Measurements from ENCODE around the gene AIG1. TPM values are rescaled to one million over a fixed set of nuclear protein-coding genes. Genes with fewer than 3 reads are reported as not detected.

Gene AIG1
- total RNA-seq, 2 experiments from 2014 or later: 0.40 to 0.85 TPM

GRCh38 chr6:143180826-143181225, 120.1 kb downstream of the AIG1 start:
- H3K79me2 ChIP-seq (ENCODE audit: insufficient read depth, low read depth, low read length): no peaks in the 10 kb centered on the region
- no peaks in the 10 kb centered on the region for H3K9me3 ChIP-seq (ENCODE audit: low read length)
- H3K4me3 ChIP-seq (ENCODE audit: low read depth, low read length, poor library complexity, severe bottlenecking): no peak overlapping the region
- no peak for TF ChIP-seq EZH2phosphoT487 (IDR thresholded peaks at IDR 0.05; ENCODE audit: borderline replicate concordance, low read depth, low read length)
- no peak for TF ChIP-seq CTCF (conservative IDR thresholded peaks at IDR 0.05; ENCODE audit: low read length)
- H4K20me1 ChIP-seq (ENCODE audit: insufficient read depth, low read length): no peaks in the 10 kb centered on the region
- H2AFZ ChIP-seq (ENCODE audit: low read length): no peak overlapping the region
- BruUV-seq (replicated peaks): no TSS peak
- ChIA-PET CTCF (ENCODE audit: unreplicated experiment) (no interaction called here), POLR2A (no interaction called here)
- H3K9me2 ChIP-seq (ENCODE audit: insufficient read depth, low read length): no peaks in the 10 kb centered on the region
- no peak overlapping the region for H3K4me2 ChIP-seq (ENCODE audit: low read length)
- no peak overlapping the region for H3K27ac ChIP-seq (ENCODE audit: low read depth, low read length, poor library complexity, severe bottlenecking)
- H3K36me3 ChIP-seq (ENCODE audit: insufficient read depth, low read length): no peaks in the 10 kb centered on the region
- intact Hi-C loops (cut with micrococcal nuclease; ENCODE audit: unreplicated experiment): no loop called here
- no peaks in the 10 kb centered on the region for H3K4me1 ChIP-seq (ENCODE audit: insufficient read depth, low read length, poor library complexity, severe bottlenecking)
- no peak for DNase-seq (ENCODE audit: low spot score)

- CTCF ChIA-PET (ENCODE audit: unreplicated experiment): no interaction called here
- H3K79me2 ChIP-seq (ENCODE audit: insufficient read depth, low read depth, low read length): no peaks in the 10 kb centered on the region
Measured at GRCh38 chr6:143183666-143184065, 123.0 kb downstream of the AIG1 start.

GRCh38 chr6:143185288-143185687, 124.6 kb downstream of the AIG1 start:
- no peaks in the 10 kb centered on the region for H3K9me3 ChIP-seq (ENCODE audit: low read length)
- H3K4me3 ChIP-seq (ENCODE audit: low read depth, low read length, poor library complexity, severe bottlenecking): no peak overlapping the region
- POLR2A ChIA-PET: no interaction called here
- H3K4me2 ChIP-seq (ENCODE audit: low read length): no peak overlapping the region
- H3K4me1 ChIP-seq (ENCODE audit: insufficient read depth, low read length, poor library complexity, severe bottlenecking): no peaks in the 10 kb centered on the region
- no peaks in the 10 kb centered on the region for H4K20me1 ChIP-seq (ENCODE audit: insufficient read depth, low read length)
- H3K27ac ChIP-seq (ENCODE audit: low read depth, low read length, poor library complexity, severe bottlenecking): no peak overlapping the region
- no peaks in the 10 kb centered on the region for H3K36me3 ChIP-seq (ENCODE audit: insufficient read depth, low read length)
- TF ChIP-seq EZH2phosphoT487 (IDR thresholded peaks at IDR 0.05; ENCODE audit: borderline replicate concordance, low read depth, low read length) (no peak), CTCF (conservative IDR thresholded peaks at IDR 0.05; ENCODE audit: low read length) (no peak)
- no peak overlapping the region for H2AFZ ChIP-seq (ENCODE audit: low read length)
- no peaks in the 10 kb centered on the region for H3K79me2 ChIP-seq (ENCODE audit: insufficient read depth, low read depth, low read length)
- DNase-seq (ENCODE audit: low spot score): no peak
- intact Hi-C loops (cut with micrococcal nuclease; ENCODE audit: unreplicated experiment): no loop called here
- H3K9me2 ChIP-seq (ENCODE audit: insufficient read depth, low read length): no peaks in the 10 kb centered on the region
- CTCF ChIA-PET (ENCODE audit: unreplicated experiment): no interaction called here
- no TSS peak for BruUV-seq (replicated peaks)

More at GRCh38 chr6:143183666-143184065, 123.0 kb downstream of the AIG1 start:
- no peaks in the 10 kb centered on the region for H3K9me3 ChIP-seq (ENCODE audit: low read length)
- H3K4me1 ChIP-seq (ENCODE audit: insufficient read depth, low read length, poor library complexity, severe bottlenecking): no peaks in the 10 kb centered on the region
- BruUV-seq (replicated peaks): no TSS peak
- no peak for DNase-seq (ENCODE audit: low spot score)
- intact Hi-C loops (cut with micrococcal nuclease; ENCODE audit: unreplicated experiment): no loop called here
- no peak overlapping the region for H3K4me2 ChIP-seq (ENCODE audit: low read length)
- H3K4me3 ChIP-seq (ENCODE audit: low read depth, low read length, poor library complexity, severe bottlenecking): no peak overlapping the region
- no peaks in the 10 kb centered on the region for H4K20me1 ChIP-seq (ENCODE audit: insufficient read depth, low read length)
- H2AFZ ChIP-seq (ENCODE audit: low read length): no peak overlapping the region
- H3K9me2 ChIP-seq (ENCODE audit: insufficient read depth, low read length): no peaks in the 10 kb centered on the region
- POLR2A ChIA-PET: interaction anchor here (0.5 to 0.7 kb wide), 2 partner anchors 30 to 1223 kb away, joined by 4 read pairs; no protein-coding TSS in a partner anchor
- H3K27ac ChIP-seq (ENCODE audit: low read depth, low read length, poor library complexity, severe bottlenecking): no peak overlapping the region
- TF ChIP-seq EZH2phosphoT487 (IDR thresholded peaks at IDR 0.05; ENCODE audit: borderline replicate concordance, low read depth, low read length) (no peak), CTCF (conservative IDR thresholded peaks at IDR 0.05; ENCODE audit: low read length) (no peak)
- H3K36me3 ChIP-seq (ENCODE audit: insufficient read depth, low read length): no peaks in the 10 kb centered on the region
